ENCODE results near the gene MED28. TPM values are rescaled to one million over a fixed set of nuclear protein-coding genes. Genes with fewer than 3 reads are reported as not detected.
"Not testable (repeated sequence)": the region's sequence is repeated elsewhere in the genome, so short reads cannot be mapped to it uniquely, and the experiment has no call there.

Gene MED28, protein sequence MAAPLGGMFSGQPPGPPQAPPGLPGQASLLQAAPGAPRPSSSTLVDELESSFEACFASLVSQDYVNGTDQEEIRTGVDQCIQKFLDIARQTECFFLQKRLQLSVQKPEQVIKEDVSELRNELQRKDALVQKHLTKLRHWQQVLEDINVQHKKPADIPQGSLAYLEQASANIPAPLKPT
- 10 to 100 TPM; 52.3 to 59.5 TPM for total RNA-seq

DNA sequence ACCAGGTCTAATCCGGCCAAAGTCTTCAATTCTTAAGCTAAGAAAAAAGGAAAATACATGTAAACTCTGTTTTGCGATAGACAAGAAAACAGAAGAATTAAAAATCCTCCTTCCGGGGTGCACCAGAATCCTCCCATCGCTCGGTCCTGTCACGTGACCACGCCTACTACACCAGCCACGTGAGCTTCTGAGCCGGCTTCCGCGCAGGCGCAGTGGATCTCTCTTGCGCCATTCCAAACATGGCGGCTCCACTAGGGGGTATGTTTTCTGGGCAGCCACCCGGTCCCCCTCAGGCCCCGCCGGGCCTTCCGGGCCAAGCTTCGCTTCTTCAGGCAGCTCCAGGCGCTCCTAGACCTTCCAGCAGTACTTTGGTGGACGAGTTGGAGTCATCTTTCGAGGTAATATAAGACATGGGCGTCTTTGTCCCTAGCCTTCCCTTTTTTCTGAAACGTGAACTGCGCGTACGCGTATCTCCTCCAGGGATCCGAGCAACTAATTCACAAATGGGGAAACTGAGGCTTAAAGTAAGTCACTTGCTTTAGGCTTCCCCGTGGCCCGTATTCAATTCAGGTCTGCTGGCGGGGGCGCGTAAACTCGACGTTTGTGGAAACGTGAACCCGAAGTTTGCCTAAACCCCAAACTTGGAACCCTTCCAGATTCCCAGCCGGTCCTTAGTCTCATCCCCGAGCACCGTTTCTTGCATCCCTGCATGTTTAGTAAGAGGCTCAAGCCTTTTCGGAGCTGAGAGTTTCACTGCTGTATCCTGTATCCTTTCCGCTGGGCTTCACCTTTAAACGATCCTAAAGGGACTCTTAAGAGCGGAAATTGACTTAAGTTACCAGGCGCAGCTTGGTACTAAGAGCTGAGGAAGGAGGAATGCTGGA lies at the start of gene MED28:
MED28 (plus strand) TSS at position 226 of the 884 bp plus-strand sequence; CDS start at position 240, 14 bp downstream.
- DNase-seq, result peak; percentile 98
- Mint-ChIP-seq H3K4me1 (ENCODE audit: low read depth) (peaks cover 49% of the 10 kb centered on the region), H3K4me3 (peak within 1 kb of the TSS; percentile 98), H3K36me3 (ENCODE audit: low read depth) (peaks cover 15% of the 10 kb centered on the region), H3K27ac (peak within 1 kb of the TSS; percentile 85), H3K9me3 (no peaks in the 10 kb centered on the region), H3K27me3 (ENCODE audit: low read depth) (no peaks in the 10 kb centered on the region)
- CTCF ChIA-PET, result interaction anchor here (1.5 to 3.7 kb wide), 3 partner anchors 22 to 66 kb away, joined by 3 to 19 read pairs (median 5); no protein-coding TSS in a partner anchor
- intact Hi-C loops (cut with micrococcal nuclease), result loop anchor here (1.0 to 10.0 kb wide), 7 partner anchors 37 to 1390 kb away; partner anchors contain the start of genes DCAF16, LAP3, NCAPG and QDPR

DNA sequence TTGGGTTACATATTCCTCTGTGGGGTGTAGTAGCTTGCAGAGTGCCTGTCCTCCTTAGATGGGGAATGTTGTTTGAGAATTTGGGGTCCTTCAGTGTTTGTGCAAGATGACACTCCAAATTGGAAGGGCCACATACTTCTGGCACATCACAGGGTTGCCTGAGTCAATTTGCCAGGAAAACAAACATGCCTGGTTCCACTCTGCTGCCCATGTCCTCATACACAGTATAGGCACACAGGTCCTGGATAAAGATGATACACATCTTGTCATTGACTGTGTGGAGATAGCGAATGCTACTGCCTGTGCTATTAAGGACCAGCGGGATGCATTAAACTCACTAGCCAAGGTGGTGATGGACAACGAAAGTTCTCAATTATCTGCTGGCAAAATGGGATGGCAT lies 48.6 kb upstream of the MED28 start:
- H3K4me3 Mint-ChIP-seq, result no peak overlapping the region
- no peaks in the 10 kb centered on the region for H3K36me3 Mint-ChIP-seq (ENCODE audit: low read depth)
- intact Hi-C loops (cut with micrococcal nuclease), result no loop called here
- no peaks in the 10 kb centered on the region for H3K27me3 Mint-ChIP-seq (ENCODE audit: low read depth)
- no peak for DNase-seq
- H3K4me1 Mint-ChIP-seq (ENCODE audit: low read depth), result no peaks in the 10 kb centered on the region
- CTCF ChIA-PET, result interaction anchor here (1.2 to 1.5 kb wide), 2 partner anchors 9 to 17 kb away, joined by 3 to 4 read pairs; no protein-coding TSS in a partner anchor
- H3K27ac Mint-ChIP-seq, result no peak overlapping the region
- no peaks in the 10 kb centered on the region for H3K9me3 Mint-ChIP-seq

DNA sequence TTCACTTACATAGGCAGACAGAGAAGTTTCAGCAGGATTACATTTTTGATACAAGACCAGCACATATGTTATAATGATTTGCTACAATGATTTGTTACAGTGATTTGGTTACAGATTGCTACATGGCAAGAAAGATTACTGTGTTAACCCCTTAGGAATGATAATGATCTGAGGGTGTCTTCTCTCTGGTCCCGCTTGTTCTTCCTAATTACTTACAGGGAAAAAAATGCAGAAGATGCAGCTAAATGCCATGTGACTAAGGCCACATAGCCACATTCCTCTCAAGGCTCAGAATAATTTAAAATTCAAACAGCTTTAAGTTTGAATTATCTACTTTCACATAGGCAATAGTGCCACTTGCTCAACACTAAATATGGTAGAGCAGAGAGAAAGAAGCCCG lies 47.2 kb upstream of the MED28 start:
- Mint-ChIP-seq H3K9me3 (no peaks in the 10 kb centered on the region), H3K4me3 (no peak overlapping the region), H3K36me3 (ENCODE audit: low read depth) (no peaks in the 10 kb centered on the region), H3K27ac (no peak overlapping the region), H3K27me3 (ENCODE audit: low read depth) (no peaks in the 10 kb centered on the region), H3K4me1 (ENCODE audit: low read depth) (no peaks in the 10 kb centered on the region)
- intact Hi-C loops (cut with micrococcal nuclease), result no loop called here
- no peak for DNase-seq
- CTCF ChIA-PET, result interaction anchor here (0.6 kb wide), 1 partner anchor 54 kb away, joined by 3 read pairs; no protein-coding TSS in a partner anchor

DNA sequence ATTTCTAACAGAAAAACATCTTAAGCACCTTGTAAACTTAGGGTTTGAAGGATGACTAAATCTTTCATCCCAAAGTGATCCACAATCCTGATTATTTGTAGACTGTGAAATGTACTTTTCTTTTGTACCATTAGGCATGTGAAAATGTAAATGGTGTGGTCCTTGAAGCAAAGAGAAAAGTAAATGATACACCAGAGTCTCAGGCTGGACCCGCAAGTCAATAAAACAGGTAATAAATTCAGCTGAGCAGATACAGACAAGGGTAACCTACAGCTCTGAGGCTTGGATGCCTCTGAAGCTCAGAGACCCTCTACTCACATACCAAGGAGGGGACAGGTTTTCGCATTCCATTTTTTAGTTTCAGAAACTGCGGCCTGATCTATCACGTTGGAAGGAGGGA lies 40.2 kb upstream of the MED28 start:
- Mint-ChIP-seq H3K36me3 (ENCODE audit: low read depth) (peaks cover 6% of the 10 kb centered on the region), H3K27me3 (ENCODE audit: low read depth) (no peaks in the 10 kb centered on the region)
- CTCF ChIA-PET, result interaction anchor here (0.7 to 1.6 kb wide), 3 partner anchors 9 to 62 kb away, joined by 3 to 5 read pairs (median 4); no protein-coding TSS in a partner anchor

DNA sequence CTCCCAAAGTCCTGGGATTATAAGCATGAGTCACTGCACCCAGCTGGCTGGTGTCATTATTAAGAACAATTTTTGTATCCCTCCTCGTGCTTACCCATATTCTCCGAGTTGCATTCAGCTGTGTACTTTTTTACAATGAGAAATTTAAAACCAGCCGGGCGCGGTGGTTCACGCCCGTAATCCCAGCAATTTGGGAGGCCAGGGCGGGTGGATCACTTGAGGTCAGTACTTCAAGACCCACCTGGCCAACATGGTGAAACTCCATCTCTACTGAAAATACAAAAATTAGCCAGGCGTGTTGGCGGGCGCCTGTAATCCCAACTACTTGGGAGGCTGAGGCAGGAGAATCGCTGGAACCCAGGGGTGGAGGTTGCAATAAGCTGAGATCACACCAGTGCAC lies 39.3 kb upstream of the MED28 start:
- DNase-seq; H3K9me3 Mint-ChIP-seq; H3K27ac Mint-ChIP-seq; intact Hi-C loops (cut with micrococcal nuclease); H3K27me3 Mint-ChIP-seq (ENCODE audit: low read depth); H3K4me3 Mint-ChIP-seq: not testable (repeated sequence)
- H3K4me1 Mint-ChIP-seq (ENCODE audit: low read depth), result peaks cover 22% of the 10 kb centered on the region
- CTCF ChIA-PET, result interaction anchor here (1.6 kb wide), 1 partner anchor 26 kb away, joined by 5 read pairs; no protein-coding TSS in a partner anchor
- peaks cover 13% of the 10 kb centered on the region for H3K36me3 Mint-ChIP-seq (ENCODE audit: low read depth)

More for the DNA sequence above, 40.2 kb upstream of the MED28 start:
- Mint-ChIP-seq H3K9me3 (no peaks in the 10 kb centered on the region), H3K27ac (no peak overlapping the region), H3K4me3 (no peak overlapping the region), H3K4me1 (ENCODE audit: low read depth) (peaks cover 17% of the 10 kb centered on the region)
- intact Hi-C loops (cut with micrococcal nuclease), result no loop called here
- no peak for DNase-seq

DNA sequence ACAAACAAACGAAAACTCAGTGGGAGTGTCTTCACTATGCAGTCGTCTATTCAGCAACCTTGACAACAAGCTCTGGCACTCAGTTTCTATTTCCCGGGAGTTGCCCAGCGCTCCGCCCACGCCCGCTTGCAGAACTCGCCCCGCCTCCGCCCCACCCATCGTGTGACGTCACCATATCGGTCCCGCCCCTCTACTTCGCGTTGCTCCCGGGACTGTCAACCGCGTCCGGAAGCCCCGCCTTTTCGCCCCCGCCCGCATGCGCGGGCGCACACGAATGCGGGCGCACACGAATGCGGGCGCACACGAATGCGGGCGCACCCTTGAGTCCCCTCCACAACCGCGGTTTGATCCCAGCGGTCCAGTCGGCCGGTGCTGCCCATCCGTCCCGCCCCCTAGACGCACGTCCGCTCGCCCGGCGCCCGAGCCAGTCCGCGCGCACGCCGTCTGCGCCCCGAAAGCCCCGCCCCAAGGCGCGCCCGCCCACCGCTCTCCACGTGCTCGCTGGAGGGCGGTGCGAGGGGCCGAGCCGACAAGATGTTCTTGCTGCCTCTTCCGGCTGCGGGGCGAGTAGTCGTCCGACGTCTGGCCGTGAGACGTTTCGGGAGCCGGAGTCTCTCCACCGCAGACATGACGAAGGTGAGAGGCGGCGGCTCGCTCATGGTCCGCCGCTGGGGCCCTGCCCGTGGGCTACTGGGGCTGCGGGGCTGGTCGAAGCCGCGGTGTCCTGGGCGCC lies 37.3 kb upstream of the MED28 start, which contains the start of gene LAP3:
LAP3 (plus strand) TSS at position 267 of the 733 bp plus-strand sequence; CDS start at position 535, 268 bp downstream.
- H3K4me1 Mint-ChIP-seq (ENCODE audit: low read depth), result peaks cover 24% of the 10 kb centered on the region
- H3K36me3 Mint-ChIP-seq (ENCODE audit: low read depth), result peaks cover 27% of the 10 kb centered on the region
- CTCF ChIA-PET, result interaction anchor here (0.6 to 2.4 kb wide), 2 partner anchors 28 to 279 kb away, joined by 3 to 17 read pairs; no protein-coding TSS in a partner anchor
- H3K27ac Mint-ChIP-seq, result peak within 1 kb of the TSS; percentile 95
- H3K27me3 Mint-ChIP-seq (ENCODE audit: low read depth), result no peaks in the 10 kb centered on the region
- intact Hi-C loops (cut with micrococcal nuclease), result loop anchor here (1.0 kb wide), 8 partner anchors 28 to 1896 kb away; partner anchors contain the start of genes DCAF16, FAM200B, MED28 and NCAPG
- H3K9me3 Mint-ChIP-seq, result no peaks in the 10 kb centered on the region
- H3K4me3 Mint-ChIP-seq, result peak within 1 kb of the TSS; percentile 89
- DNase-seq, result peak; percentile 99

DNA sequence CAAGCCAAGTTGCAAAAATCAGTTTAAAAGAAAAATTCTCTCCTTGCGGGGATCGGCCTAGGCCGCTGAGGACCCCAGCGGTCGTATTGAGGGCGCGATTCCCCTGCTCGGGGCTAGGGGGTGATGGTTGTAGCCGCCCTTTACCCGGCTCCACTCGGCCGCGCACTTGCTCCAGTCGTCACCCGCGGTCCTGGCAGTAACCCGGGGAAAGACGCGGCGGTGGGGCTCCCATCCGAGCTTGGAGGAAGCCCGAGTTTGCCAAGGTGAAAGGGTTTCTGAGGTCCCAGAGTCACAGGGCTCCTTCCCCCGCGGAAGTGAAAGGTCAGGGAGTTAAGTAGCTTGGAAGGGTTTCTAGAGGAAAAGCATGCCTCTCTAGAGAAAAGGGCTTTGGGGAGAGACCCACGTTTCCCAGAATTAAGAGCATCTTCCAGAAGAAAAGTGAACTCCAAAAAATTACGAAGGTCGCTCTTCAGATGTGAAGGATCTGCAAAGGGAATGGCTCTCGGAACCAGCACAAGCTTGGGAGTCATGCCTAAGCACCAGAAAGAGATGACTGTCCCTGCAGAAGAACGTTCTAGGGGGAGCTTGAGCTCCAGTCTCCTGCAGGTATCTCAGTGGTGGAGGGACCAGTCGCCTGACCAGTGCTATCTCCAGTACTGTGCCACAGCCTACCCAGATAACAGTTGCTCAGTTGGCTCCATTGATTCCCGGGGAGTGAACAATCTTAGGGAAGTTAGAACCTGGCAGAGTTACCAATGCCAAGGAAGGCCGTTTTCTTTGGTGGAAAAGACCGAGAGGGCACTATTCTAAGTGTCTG lies 36.6 kb upstream of the MED28 start:
- intact Hi-C loops (cut with micrococcal nuclease), result loop anchor here (1.0 kb wide), 9 partner anchors 29 to 1897 kb away; partner anchors contain the start of genes DCAF16, FAM200B, MED28 and NCAPG
- Mint-ChIP-seq H3K27me3 (ENCODE audit: low read depth) (no peaks in the 10 kb centered on the region), H3K27ac (peak overlapping the region; percentile 95), H3K9me3 (no peaks in the 10 kb centered on the region), H3K4me3 (peak overlapping the region; percentile 89), H3K4me1 (ENCODE audit: low read depth) (peaks cover 24% of the 10 kb centered on the region), H3K36me3 (ENCODE audit: low read depth) (peaks cover 28% of the 10 kb centered on the region)
- DNase-seq, result peak; percentile 49
- CTCF ChIA-PET, result interaction anchor here (0.7 to 2.4 kb wide), 6 partner anchors 16 to 232 kb away, joined by 3 to 17 read pairs (median 3); partner anchors contain the start of genes DCAF16 and MED28

DNA sequence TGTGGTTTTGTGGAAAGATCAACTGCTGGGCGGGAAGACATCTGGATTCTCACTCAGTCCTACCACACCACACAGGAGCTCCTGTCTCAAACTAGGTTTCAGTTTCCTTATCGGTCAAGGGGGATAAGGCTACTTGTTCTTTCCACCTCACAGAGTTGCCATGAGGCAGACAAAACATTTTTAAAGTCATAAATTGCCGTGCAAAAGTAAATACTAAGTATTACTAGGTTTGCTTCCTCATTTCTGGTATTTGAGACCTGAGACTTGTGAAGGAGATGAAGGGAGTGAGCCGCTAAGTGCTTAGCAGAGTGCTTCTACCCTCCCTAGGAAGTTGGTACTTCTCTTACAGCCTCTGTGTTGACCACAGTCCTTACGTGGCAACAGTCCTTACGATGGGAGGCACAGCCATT lies 36.0 kb upstream of the MED28 start:
- Mint-ChIP-seq H3K36me3 (ENCODE audit: low read depth) (peaks cover 30% of the 10 kb centered on the region), H3K4me1 (ENCODE audit: low read depth) (peaks cover 24% of the 10 kb centered on the region), H3K4me3 (peak overlapping the region; percentile 89), H3K27ac (peak overlapping the region; percentile 95), H3K27me3 (ENCODE audit: low read depth) (no peaks in the 10 kb centered on the region), H3K9me3 (no peaks in the 10 kb centered on the region)
- intact Hi-C loops (cut with micrococcal nuclease), result loop anchor here (1.0 kb wide), 1 partner anchor 58 kb away; no protein-coding TSS in a partner anchor
- DNase-seq, result peak; percentile 9
- CTCF ChIA-PET, result interaction anchor here (0.7 to 2.4 kb wide), 5 partner anchors 16 to 36 kb away, joined by 3 to 17 read pairs (median 3); partner anchors contain the start of gene MED28

DNA sequence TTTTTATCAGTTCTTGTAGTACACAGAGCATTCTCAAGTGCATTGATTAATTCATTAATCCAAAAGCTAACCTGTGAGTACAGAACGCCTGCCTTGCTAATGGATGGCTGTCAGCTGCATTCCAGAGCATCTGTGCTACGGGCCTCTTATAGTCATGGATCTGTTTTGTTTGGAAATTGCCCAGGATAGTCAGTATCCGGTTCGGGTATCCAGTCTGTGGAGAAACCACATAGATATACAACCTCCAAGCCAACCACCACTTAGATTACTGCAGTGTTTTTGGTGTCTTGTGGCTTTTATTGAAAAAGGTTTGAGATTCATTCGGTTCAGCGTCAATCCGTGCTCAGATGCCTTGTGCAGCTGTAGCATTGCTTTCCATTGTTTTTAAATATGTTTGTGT lies 33.5 kb upstream of the MED28 start:
- Mint-ChIP-seq H3K27me3 (ENCODE audit: low read depth) (no peaks in the 10 kb centered on the region), H3K36me3 (ENCODE audit: low read depth) (peaks cover 46% of the 10 kb centered on the region), H3K27ac (no peak overlapping the region), H3K4me3 (no peak overlapping the region), H3K9me3 (no peaks in the 10 kb centered on the region), H3K4me1 (ENCODE audit: low read depth) (peaks cover 22% of the 10 kb centered on the region)
- DNase-seq, result no peak
- intact Hi-C loops (cut with micrococcal nuclease), result no loop called here
- CTCF ChIA-PET, result interaction anchor here (1.0 kb wide), 1 partner anchor 32 kb away, joined by 3 read pairs; no protein-coding TSS in a partner anchor

DNA sequence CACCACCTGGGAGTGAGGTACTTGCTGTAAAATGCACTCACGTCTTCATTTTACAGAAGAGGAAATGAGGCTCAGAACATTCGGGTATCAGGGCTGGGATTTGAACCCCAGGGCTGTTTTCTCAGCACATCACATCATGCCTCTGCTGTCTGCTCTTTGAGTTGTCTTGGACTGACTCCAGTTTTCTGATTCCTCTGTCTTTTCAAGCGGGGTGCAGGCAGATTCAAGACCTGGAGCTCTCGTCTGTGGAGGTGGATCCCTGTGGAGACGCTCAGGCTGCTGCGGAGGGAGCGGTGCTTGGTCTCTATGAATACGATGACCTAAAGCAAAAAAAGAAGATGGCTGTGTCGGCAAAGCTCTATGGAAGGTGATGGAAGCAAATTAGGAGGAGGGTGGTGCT lies 31.2 kb upstream of the MED28 start:
- Mint-ChIP-seq H3K4me3 (no peak overlapping the region), H3K4me1 (ENCODE audit: low read depth) (peaks cover 16% of the 10 kb centered on the region), H3K9me3 (no peaks in the 10 kb centered on the region), H3K27me3 (ENCODE audit: low read depth) (no peaks in the 10 kb centered on the region), H3K27ac (no peak overlapping the region), H3K36me3 (ENCODE audit: low read depth) (peaks cover 57% of the 10 kb centered on the region)
- CTCF ChIA-PET, result interaction anchor here (0.6 to 1.4 kb wide), 3 partner anchors 34 to 214 kb away, joined by 4 to 6 read pairs (median 5); no protein-coding TSS in a partner anchor
- intact Hi-C loops (cut with micrococcal nuclease), result no loop called here
- DNase-seq, result no peak

DNA sequence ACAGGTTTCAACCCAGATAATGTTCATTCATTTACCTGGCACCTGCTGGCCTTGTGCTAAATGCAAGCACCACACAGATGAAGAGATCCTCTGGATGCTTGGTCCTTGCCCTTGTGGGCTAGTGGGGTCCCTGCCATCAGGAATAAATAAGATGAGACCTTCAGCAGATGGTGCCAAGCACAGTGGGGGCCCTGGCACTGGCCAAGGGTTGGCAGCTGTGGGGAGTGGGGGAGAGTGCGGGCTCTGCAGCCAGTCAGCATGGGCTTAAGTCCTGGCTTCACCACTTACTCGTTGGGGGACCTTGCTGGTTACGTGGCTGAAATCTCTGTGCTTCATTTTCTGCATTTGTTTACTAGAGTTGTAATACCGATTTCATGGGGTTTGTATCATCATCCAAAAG lies 30.5 kb upstream of the MED28 start:
- intact Hi-C loops (cut with micrococcal nuclease), result no loop called here
- no peak for DNase-seq
- Mint-ChIP-seq H3K9me3 (no peaks in the 10 kb centered on the region), H3K27me3 (ENCODE audit: low read depth) (no peaks in the 10 kb centered on the region), H3K4me3 (no peak overlapping the region), H3K4me1 (ENCODE audit: low read depth) (peaks cover 9% of the 10 kb centered on the region), H3K36me3 (ENCODE audit: low read depth) (peaks cover 59% of the 10 kb centered on the region), H3K27ac (no peak overlapping the region)
- CTCF ChIA-PET, result interaction anchor here (0.6 to 1.4 kb wide), 2 partner anchors 35 to 191 kb away, joined by 4 to 6 read pairs; no protein-coding TSS in a partner anchor
